Posterior vena cava (tissue), 2 donors: ENCODE data around the gene ZNF839. TPM values are rescaled to one million over a fixed set of nuclear protein-coding genes. Genes with fewer than 3 reads are reported as not detected.
"Not testable (repeated sequence)": the region's sequence is repeated elsewhere in the genome, so short reads cannot be mapped to it uniquely, and the experiment has no call there.

Source experiments
- DNase-seq: peaks from one replicate; pipeline ENCODE4 v3.0.0-alpha.2; 2020; ENCODE audit warnings: low spot score
- intact Hi-C, 2 donors: fragments of 100-400 bp; cut with DNase I; formaldehyde crosslinking; loops; one replicate each; pipeline versions ENCODE4 v1.14.1 to v1.14.2; 2022 to 2023
- total RNA-seq, 2 donors: library from RNA; stranded (reverse); fragmentation: NEBNext Ultra II Directional; extraction: Animal tissue kit (Norgen Biotek cat#: 25700); gene quantifications; one replicate each; pipeline ENCODE4 v1.2.1, GENCODE V29; 2021
- donor health status: DM: yes; HTN: yes; CAD: no.
- donor health status: DM: yes; HTN: yes; CAD: no.

The ZNF839 gene
- total RNA-seq, 2 donors from 2014 or later = 5.0 to 6.6 TPM

DNA sequence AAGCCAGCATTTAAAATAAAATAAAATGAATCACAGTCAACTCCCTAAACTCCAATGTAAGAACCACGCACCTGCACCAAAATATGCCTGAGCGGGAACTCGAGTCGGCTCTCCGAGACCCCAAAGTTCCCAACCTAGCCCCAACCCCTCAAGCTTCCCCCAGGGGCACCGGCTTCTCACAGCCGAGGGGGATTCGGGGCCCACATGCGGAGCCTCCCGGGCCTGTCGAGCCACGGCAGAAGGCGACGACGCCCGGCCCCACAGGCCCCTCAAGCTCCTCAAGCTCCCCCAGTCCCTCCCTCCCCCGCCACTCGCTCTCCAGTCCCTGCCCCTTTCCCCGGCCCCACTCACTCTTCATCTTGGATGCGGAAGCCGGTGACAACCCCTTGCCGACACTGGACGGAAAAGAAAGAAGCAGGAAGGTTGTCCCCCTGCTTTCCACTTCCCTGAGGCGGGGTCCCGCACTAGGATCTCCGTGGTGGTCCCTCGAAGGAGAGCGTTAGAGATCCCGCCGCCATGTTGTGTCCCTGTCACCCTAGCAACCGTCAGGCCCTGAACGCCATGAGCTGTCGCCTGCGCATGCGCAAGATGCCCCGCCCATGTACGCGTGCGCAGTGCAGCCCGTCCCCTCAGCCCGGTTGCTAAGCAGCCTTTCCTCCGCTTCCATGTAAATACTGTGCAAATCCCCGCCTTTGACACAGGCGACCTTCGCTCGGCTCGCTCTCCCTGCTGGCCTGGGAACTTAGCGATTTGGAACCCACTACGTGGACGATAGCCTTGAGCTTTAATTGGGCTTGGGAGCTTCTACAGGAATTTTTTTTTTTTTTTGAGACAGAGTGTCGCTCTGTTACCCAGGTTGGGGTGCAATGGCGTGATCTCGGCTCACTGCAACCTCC, 14.7 kb upstream of the ZNF839 start, which contains the start of gene MOK:
Gene MOK (minus strand): TSS at position 554 of the 896 bp plus-strand sequence. CDS start 196 bp downstream, at position 358.
- intact Hi-C loops = no loop called here
- peak; percentile 99 for DNase-seq

GRCh38 chr14:102314242-102315011, 5.1 kb upstream of the ZNF839 start:
- intact Hi-C loops = loop anchor here (5.0 kb wide), 1 partner anchor 82 kb away; no protein-coding TSS in a partner anchor
- peak; percentile 96 for DNase-seq

- intact Hi-C loops = no loop called here
- DNase-seq = no peak
Observed at GRCh38 chr14:102315121-102315520, 4.4 kb upstream of the ZNF839 start.

DNA sequence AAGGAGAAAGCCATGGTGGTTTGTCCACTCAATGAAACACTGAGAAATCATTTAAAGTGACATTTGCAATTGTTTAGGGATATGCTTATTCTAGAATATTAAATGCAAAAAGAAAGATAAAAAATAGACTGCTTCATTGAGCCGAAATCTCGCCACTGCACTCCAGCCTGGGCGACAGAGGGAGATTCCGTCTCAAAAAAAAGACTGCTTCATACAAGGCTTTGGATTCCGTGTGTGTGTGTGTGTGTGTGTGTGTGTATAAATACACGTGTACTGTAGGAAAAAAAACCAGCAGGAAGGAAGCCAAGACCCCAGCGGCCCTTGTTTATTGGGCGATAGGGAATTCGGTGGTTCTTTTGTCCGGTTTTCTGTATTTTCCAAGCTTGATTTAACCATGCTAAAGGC, 3.2 kb upstream of the ZNF839 start:
- intact Hi-C loops = no loop called here
- peak; percentile 26 for DNase-seq

DNA sequence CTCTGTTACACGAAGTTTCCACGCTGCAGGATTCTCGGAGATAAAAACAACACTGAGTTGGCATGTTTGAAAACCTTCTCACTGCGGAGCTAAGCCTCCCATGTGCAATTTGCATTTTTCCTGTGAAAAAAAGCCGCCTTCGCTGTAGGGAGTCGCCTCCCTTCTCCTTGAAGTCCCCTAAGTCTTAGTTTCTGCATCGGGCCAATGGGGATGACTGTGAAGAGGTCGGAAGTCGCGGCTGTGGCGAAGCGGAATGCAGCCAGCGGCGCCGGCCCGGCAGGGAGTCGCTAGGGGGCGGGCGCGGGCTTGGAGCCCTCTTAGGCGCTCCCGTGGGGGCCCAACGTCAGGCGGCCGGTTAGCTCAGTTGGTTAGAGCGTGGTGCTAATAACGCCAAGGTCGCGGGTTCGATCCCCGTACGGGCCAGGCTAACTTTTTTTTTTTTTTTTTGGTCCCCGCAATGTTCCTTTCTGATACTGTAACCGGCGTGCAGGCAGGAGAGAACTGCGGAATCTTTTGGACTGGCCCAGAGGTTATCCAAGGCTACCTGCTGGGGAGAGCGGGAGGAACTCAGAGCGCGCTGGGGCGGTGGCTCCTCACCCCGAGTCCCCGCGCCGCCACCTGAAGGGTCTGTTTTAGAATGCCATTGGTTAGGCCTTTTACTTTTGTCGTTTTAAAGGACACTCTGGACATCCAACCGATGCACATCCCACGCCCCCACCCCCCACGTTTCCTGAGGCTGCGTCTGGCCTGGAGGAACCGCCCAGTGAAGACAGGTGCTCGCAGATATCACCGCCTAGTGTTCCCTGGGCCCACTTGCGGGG, 2.6 kb upstream of the ZNF839 start:
- intact Hi-C loops = no loop called here
- DNase-seq = peak; percentile 98

DNA sequence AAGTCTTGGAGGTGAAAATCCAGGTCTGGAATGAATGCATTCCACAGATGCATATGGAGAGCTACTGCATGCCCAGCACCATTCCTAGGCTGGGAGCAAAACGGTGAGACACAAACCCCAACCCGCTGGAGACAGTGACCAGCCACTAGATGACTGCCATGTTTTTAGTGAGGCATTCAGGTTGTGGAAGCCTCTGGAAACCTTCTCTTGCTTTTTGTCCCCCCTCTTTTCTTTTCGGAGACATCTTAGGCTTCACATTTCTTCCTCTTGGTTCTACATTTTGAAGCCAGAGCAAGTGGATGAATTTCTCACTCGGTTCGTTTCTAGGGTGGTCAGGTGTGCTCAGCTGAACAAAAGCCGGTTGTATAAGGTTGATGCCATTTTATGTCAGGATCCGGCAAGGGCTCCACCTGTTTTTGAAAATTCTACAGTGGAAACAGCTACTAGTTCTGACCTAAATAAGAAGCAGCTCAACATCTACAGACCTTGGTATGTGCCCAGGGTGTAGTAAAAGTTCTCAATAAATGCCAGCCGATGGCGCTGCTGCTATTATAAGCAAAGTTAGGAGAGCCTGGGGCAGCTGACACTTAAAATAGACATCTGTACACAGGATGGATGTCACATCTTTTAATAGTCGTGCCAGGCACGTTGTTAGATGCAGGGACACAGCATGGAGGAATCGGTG, 1.8 kb upstream of the ZNF839 start:
- no peak for DNase-seq
- intact Hi-C loops = no loop called here

GRCh38 chr14:102318781-102319276, 717 bp upstream of the ZNF839 start:
- DNase-seq = peak; percentile 69
- intact Hi-C loops = no loop called here

GRCh38 chr14:102320033-102320660, 601 bp downstream of the ZNF839 start:
- intact Hi-C loops = no loop called here
- peak; percentile 83 for DNase-seq

DNA sequence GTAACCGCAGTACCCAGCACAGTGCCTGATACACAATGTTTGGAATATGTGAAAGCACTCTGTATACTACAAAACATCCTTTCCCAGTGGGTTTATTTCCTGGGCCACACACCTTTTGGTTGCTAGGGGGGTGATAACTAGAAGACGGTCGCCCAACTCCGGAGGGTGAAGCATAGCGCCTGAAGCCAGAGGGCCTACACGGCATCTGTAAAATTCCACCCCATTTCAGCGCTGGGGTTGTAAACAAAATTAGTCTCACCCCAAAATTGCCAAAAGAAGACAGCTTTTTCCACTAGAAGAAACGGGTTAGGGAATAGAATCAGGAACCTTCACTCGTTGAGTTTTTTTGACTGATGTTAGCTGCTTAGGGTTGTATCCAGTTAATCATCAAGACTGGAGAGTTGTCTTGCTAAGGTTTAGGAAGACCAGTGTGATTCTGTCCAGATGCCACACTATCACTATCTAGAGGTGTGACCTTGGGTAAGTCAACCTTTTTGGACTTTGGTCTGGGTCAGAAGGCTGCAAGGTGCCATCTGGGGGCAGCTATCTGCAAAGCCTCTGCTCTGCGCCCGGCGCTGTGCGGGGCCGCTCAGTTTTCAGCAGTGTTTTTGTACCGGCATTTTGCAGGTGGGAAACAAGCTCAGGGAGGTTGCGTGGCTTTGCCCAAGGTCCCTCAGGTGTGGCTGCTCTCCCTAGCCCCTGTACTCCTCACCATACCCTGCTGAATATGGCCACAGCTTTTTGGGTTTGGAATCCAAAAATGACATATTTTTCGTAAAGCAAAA, 1.3 kb downstream of the ZNF839 start:
- DNase-seq = peak; percentile 34
- intact Hi-C loops = no loop called here

DNA sequence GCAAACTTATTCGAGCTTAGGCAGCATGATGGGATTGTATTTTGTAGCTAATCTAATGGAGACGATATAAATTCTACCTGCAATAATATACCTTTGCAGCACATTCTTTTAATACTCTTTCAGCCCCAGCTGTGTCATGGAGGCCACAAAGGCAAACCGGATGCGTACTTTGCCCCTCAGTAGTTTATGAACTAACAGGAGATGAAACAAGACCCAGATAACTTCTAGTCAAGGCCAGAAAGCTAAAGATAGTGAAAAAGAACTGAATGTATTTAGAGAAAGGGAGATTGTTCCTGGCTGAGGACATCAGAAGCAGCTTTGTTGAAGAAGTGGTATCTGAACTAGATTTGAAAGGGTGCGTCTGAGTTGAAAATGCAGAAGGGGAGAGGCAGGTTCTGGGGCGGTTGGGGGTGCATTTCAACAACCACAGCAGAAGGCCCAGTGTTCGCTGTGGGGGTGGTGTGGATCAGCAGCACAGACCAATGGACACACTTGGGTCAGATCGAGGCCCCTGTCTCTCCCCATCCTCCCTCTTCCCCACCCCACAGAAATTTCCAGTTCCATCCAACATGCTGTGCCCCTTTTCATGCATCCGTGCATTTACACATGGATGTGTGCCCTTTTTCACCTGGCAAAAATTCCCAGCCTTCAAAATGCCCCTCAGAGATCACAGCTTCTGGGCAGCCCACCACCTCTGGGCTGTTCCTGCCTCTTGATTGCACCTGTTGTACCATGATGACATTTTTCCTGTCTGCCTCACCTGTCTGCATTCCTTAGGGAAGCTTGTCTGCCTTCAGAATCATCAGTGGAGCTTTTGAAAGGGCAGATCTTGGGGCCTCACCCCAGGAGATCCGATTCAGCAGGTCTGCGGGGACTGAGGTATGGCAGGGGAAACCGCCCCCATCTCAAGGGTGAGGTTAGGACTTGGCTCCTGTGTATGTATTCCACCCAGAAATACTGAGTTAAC, 2.2 kb downstream of the ZNF839 start:
- no peak for DNase-seq
- intact Hi-C loops = no loop called here

DNA sequence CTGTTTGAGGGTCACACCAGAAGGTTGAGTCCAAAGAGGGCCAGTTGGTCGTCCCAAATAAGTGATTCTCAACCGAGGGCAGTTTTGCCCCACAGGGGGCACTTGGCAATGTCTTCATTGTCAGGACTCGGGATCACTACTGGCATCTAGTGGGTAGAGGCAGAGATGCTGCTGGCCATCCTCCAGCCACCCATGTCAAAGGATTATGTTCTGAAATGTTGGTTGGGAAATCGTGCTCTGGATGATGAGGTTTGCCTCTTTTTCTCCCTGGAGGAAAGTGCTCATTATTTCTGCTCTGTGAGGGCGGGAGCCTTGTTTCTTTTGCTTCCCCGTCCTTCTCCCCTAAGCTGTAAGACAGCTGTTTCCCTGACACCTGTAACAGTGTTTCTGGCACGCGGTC, 3.6 kb downstream of the ZNF839 start:
- intact Hi-C loops = no loop called here
- peak; percentile 89 for DNase-seq

GRCh38 chr14:102325791-102326345, 6.3 kb downstream of the ZNF839 start:
- peak; percentile 73 for DNase-seq
- intact Hi-C loops = no loop called here

DNA sequence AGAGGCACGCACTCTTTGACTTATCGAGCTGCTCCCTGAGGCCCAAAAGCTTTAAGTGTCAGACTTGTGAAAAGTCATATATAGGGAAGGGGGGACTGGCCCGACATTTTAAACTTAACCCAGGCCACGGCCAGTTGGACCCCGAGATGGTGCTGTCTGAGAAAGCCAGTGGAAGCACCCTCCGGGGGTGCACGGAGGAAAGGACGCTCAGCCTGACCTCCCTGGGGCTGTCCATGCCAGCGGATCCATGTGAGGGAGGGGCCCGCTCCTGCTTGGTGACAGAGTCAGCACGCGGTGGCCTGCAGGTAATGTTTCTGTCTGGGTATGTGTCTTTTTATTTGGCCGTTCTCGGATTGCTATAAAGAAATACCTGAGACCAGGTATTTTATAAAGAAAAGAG, 7.0 kb downstream of the ZNF839 start:
- DNase-seq = no peak

GRCh38 chr14:102329381-102329780, 9.8 kb downstream of the ZNF839 start:
- DNase-seq, intact Hi-C loops: not testable (repeated sequence)

More for the DNA sequence above, 7.0 kb downstream of the ZNF839 start:
- intact Hi-C loops = no loop called here

- intact Hi-C loops = no loop called here
Observed at GRCh38 chr14:102330806-102331205, 11.3 kb downstream of the ZNF839 start.

GRCh38 chr14:102333390-102333789, 13.8 kb downstream of the ZNF839 start:
- no peak for DNase-seq
- intact Hi-C loops = no loop called here

More at GRCh38 chr14:102330806-102331205, 11.3 kb downstream of the ZNF839 start:
- DNase-seq = no peak
